Neutrophil (primary cell): ENCODE data around the gene THBS2.
"Not testable (repeated sequence)": the region's sequence is repeated elsewhere in the genome, so short reads cannot be mapped to it uniquely, and the experiment has no call there.

Source experiments
- H3K27ac ChIP-seq: fragments of 200-600 bp; sonication (generic); 2 replicates; pipeline ENCODE4 v1.5.1; 2016; ENCODE audit warnings: mild to moderate bottlenecking, moderate library complexity
- H3K27me3 ChIP-seq: fragments of 200-600 bp; sonication (generic); 2 replicates; pipeline ENCODE4 v1.6.0; 2016; ENCODE audit warnings: mild to moderate bottlenecking
- H3K36me3 ChIP-seq: fragments of 200-600 bp; sonication (generic); 2 replicates; pipeline ENCODE4 v1.5.1; 2017
- H3K4me1 ChIP-seq, 2 experiments: fragments of 200-600 bp in 1 of 2; sonication (generic) in 1 of 2; 1 replicate in 1 of 2; 2 replicates in 1 of 2; pipeline versions ENCODE4 v1.5.1 to v1.6.1; 2013 to 2016; ENCODE audit warnings: low read depth in 1 of 2, low read length in 1 of 2, mild to moderate bottlenecking in 1 of 2, moderate library complexity in 1 of 2; ENCODE audit not compliant: control insufficient read depth in 1 of 2, insufficient read depth in 1 of 2
- H3K4me3 ChIP-seq, 2 experiments: fragments of 200-600 bp in 1 of 2; sonication (generic) in 1 of 2; 1 replicate in 1 of 2; 2 replicates in 1 of 2; pipeline ENCODE4 v1.5.1; 2013 to 2016; ENCODE audit warnings: low read depth in 1 of 2, low read length in 1 of 2, mild to moderate bottlenecking in 1 of 2, moderate library complexity in 1 of 2
- H3K9me3 ChIP-seq: fragments of 200-600 bp; sonication (generic); 2 replicates; pipeline ENCODE4 v1.5.1; 2016
- CTCF ChIP-seq: fragments of 200-600 bp; sonication (generic); IDR thresholded peaks from 2 replicates; pipeline ENCODE4 v1.5.1; 2016; ENCODE audit warnings: antibody characterized with exemption

The THBS2 gene

GRCh38 chr6:169186496-169187169 lies 67.0 kb downstream of the THBS2 start:
- Histone ChIP-seq H3K36me3 (no peaks in the 10 kb centered on the region), H3K4me3 (no peak overlapping the region), H3K9me3 (no peaks in the 10 kb centered on the region), H3K27me3 (no peaks in the 10 kb centered on the region), H3K27ac (no peak overlapping the region), H3K4me1 (no peaks in the 10 kb centered on the region)
- TF ChIP-seq CTCF, result no peak

- no peaks in the 10 kb centered on the region for H3K36me3 ChIP-seq
- H3K4me3 ChIP-seq, result no peak overlapping the region
- H3K27ac ChIP-seq, result no peak overlapping the region
- no peaks in the 10 kb centered on the region for H3K27me3 ChIP-seq
- no peak for TF ChIP-seq CTCF
- no peaks in the 10 kb centered on the region for H3K4me1 ChIP-seq
- H3K9me3 ChIP-seq, result no peaks in the 10 kb centered on the region
Measured at GRCh38 chr6:169185692-169186485, 67.8 kb downstream of the THBS2 start.

GRCh38 chr6:169185011-169185521 lies 68.6 kb downstream of the THBS2 start:
- Histone ChIP-seq H3K9me3 (no peaks in the 10 kb centered on the region), H3K27ac (no peak overlapping the region), H3K36me3 (no peaks in the 10 kb centered on the region), H3K4me1 (no peaks in the 10 kb centered on the region), H3K27me3 (no peaks in the 10 kb centered on the region), H3K4me3 (no peak overlapping the region)
- TF ChIP-seq CTCF, result no peak

- no peak overlapping the region for H3K27ac ChIP-seq
- H3K9me3 ChIP-seq, result no peaks in the 10 kb centered on the region
- no peaks in the 10 kb centered on the region for H3K36me3 ChIP-seq
- no peak for TF ChIP-seq CTCF
- no peaks in the 10 kb centered on the region for H3K27me3 ChIP-seq
- H3K4me3 ChIP-seq, result no peak overlapping the region
- no peaks in the 10 kb centered on the region for H3K4me1 ChIP-seq
Measured at GRCh38 chr6:169184419-169184818, 69.2 kb downstream of the THBS2 start.

- H3K4me3 ChIP-seq, result no peak overlapping the region
- no peaks in the 10 kb centered on the region for H3K9me3 ChIP-seq
- no peaks in the 10 kb centered on the region for H3K27me3 ChIP-seq
- no peaks in the 10 kb centered on the region for H3K36me3 ChIP-seq
- no peaks in the 10 kb centered on the region for H3K4me1 ChIP-seq
- no peak overlapping the region for H3K27ac ChIP-seq
- no peak for TF ChIP-seq CTCF
Measured at GRCh38 chr6:169183233-169183632, 70.4 kb downstream of the THBS2 start.

GRCh38 chr6:169179831-169180230 lies 73.8 kb downstream of the THBS2 start:
- H3K4me3 ChIP-seq, H3K4me1 ChIP-seq, H3K36me3 ChIP-seq, H3K27me3 ChIP-seq, H3K9me3 ChIP-seq, H3K27ac ChIP-seq: not testable (repeated sequence)
